Kidney (tissue), 14 donors: ENCODE results near the gene HAT1. TPM values are rescaled to one million over a fixed set of nuclear protein-coding genes. Genes with fewer than 3 reads are reported as not detected.

Experiments
- DNase-seq, 5 donors: peaks; one replicate each; pipeline ENCODE4 v3.0.0-alpha.2; 2013 to 2020
- FAIRE-seq: peaks from 2 replicates; lab custom pipeline; 2012; peaks lifted over from hg19 to GRCh38; lab: Jason Lieb, UNC
- H3K27ac ChIP-seq, 2 donors: one replicate each; pipeline ENCODE4 v1.7.0; 2013; ENCODE audit warnings: low read depth in 2 of 2, low read length in 2 of 2, inconsistent platforms in 1 of 2
- H3K27me3 ChIP-seq: one replicate; pipeline ENCODE4 v1.7.1; 2013; ENCODE audit warnings: low read length, inconsistent platforms; ENCODE audit not compliant: control insufficient read depth, insufficient read depth
- H3K36me3 ChIP-seq, 3 donors: one replicate each; pipeline versions ENCODE4 v1.7.0 to v1.7.1; 2013; ENCODE audit warnings: low read length in 3 of 3, control low read depth in 1 of 3, inconsistent platforms in 1 of 3; ENCODE audit not compliant: insufficient read depth in 3 of 3, control insufficient read depth in 2 of 3
- H3K4me1 ChIP-seq, 3 donors: one replicate each; pipeline versions ENCODE4 v1.7.0 to v1.7.1; 2013; ENCODE audit warnings: low read length in 3 of 3, inconsistent platforms in 1 of 3, low read depth in 1 of 3; ENCODE audit not compliant: control insufficient read depth in 2 of 3, insufficient read depth in 2 of 3
- H3K4me3 ChIP-seq, 3 donors: one replicate each; pipeline versions ENCODE4 v1.7.0 to v1.8.1; 2013; ENCODE audit warnings: low read length in 3 of 3, control low read depth in 1 of 3, inconsistent platforms in 1 of 3
- H3K9ac ChIP-seq, 3 donors: one replicate each; pipeline versions ENCODE4 v1.7.0 to v1.7.1; 2013; ENCODE audit warnings: low read length in 3 of 3, control low read depth in 1 of 3, inconsistent platforms in 1 of 3
- H3K9me3 ChIP-seq, 3 donors: one replicate each; pipeline versions ENCODE4 v1.7.0 to v1.7.1; 2013; ENCODE audit warnings: low read length in 3 of 3, control low read depth in 1 of 3, inconsistent platforms in 1 of 3; ENCODE audit not compliant: control insufficient read depth in 2 of 3, insufficient read depth in 1 of 3
- CTCF ChIP-seq: IDR thresholded peaks from 3 replicates; pipeline ENCODE4 v1.5.1; 2012; ENCODE audit warnings: mild to moderate bottlenecking, moderate library complexity, borderline replicate concordance; ENCODE audit not compliant: insufficient read depth; ENCODE audit errors: extremely low read depth
- intact Hi-C: fragments of 100-400 bp; cut with DNase I; formaldehyde crosslinking; loops from one replicate; pipeline ENCODE4 v1.11.1; 2022
- polyA plus RNA-seq: library from polyadenylated mRNA; stranded (reverse); fragments of 350-450 nt; fragmentation: Illumina TruSeq; extraction: RNeasy Lipid Tissue Mini Kit (QIAGEN cat#74804); gene quantifications from one replicate; pipeline ENCODE4 v1.2.3, GENCODE V29; 2014; ENCODE audit warnings: low read depth, low replicate concordance; ENCODE audit not compliant: insufficient read depth
- total RNA-seq: library from RNA; stranded (reverse); fragmentation: NEBNext Ultra II Directional; extraction: Animal tissue kit (Norgen Biotek cat#: 25700); gene quantifications from one replicate; pipeline ENCODE4 v1.2.1, GENCODE V29; 2021
- donor health status: control.
- donor health status: control.
- donor health status: control.
- donor health status: control.
- donor health status: control.
- donor health status: DM: yes; HTN: yes; CAD: no.
- donor health status: Normal renal cell carcinoma (clear cell type).

The HAT1 gene
- total and polyA plus RNA-seq, 2 donors from 2014 or later: 35.2 to 35.8 TPM

GRCh38 chr2:171919453-171919852 is 2.8 kb upstream of the HAT1 start:
- DNase-seq: no peak
- intact Hi-C loops: no loop called here
- H3K36me3 ChIP-seq: no peaks in the 10 kb centered on the region
- H3K9me3 ChIP-seq: no peaks in the 10 kb centered on the region
- FAIRE-seq: no peak
- no peak for TF ChIP-seq CTCF
- H3K27me3 ChIP-seq: no peaks in the 10 kb centered on the region
- no peak overlapping the region for H3K27ac ChIP-seq
- H3K9ac ChIP-seq: no peak overlapping the region
- H3K4me1 ChIP-seq: peaks cover 0 to 5% (median 4%) of the 10 kb centered on the region in 3 donors
- no peak overlapping the region for H3K4me3 ChIP-seq

- no peaks in the 10 kb centered on the region for H3K27me3 ChIP-seq
- FAIRE-seq: no peak
- no peaks in the 10 kb centered on the region for H3K9me3 ChIP-seq
- H3K4me3 ChIP-seq: peak overlapping the region; percentile 68 to 95 (median 89)
- H3K9ac ChIP-seq: peak overlapping the region; percentile 41 to 80 (median 62)
- peaks cover 0 to 5% (median 4%) of the 10 kb centered on the region in 3 donors for H3K4me1 ChIP-seq
- TF ChIP-seq CTCF: no peak
- peak overlapping the region; percentile 52 to 94 for H3K27ac ChIP-seq
- no peak for DNase-seq
- peaks cover 0 to 3% (median 0%) of the 10 kb centered on the region in 3 donors for H3K36me3 ChIP-seq
- intact Hi-C loops: no loop called here
These were observed 361 bp upstream of the HAT1 start for GRCh38 chr2:171921970-171922229.

- TF ChIP-seq CTCF: no peak
- Histone ChIP-seq H3K4me1 (peaks cover 0 to 5% (median 4%) of the 10 kb centered on the region in 3 donors), H3K9ac (peak overlapping the region; percentile 71 to 84 (median 80)), H3K4me3 (peak overlapping the region; percentile 83 to 99 (median 95)), H3K27me3 (no peaks in the 10 kb centered on the region), H3K9me3 (no peaks in the 10 kb centered on the region), H3K27ac (peak overlapping the region; percentile 93 to 94), H3K36me3 (peaks cover 0 to 4% (median 0%) of the 10 kb centered on the region in 3 donors)
- intact Hi-C loops: no loop called here
- peak in 3 of 5 donors; percentile 14 to 40 (median 30) for DNase-seq
- no peak for FAIRE-seq
These were observed 945 bp downstream of the HAT1 start for GRCh38 chr2:171923206-171923605.
